A673 (cell line): ENCODE results near the gene ARNT2. TPM values are rescaled to one million over a fixed set of nuclear protein-coding genes. Genes with fewer than 3 reads are reported as not detected.

Experiments
- BruUV-seq: library from RNA; stranded (reverse); fragments of 400-500 nt; replicated peaks from 2 replicates; lab custom pipeline; 2021; lab: Mats Ljungman, UMichigan
- CTCF ChIA-PET: fragments of 300-600 bp; sonication (Branson Sonifier 250); formaldehyde crosslinking; loops from one replicate; lab custom pipeline; 2022; ENCODE audit warnings: antibody characterized with exemption; lab: Charles Lee
- POLR2A ChIA-PET: fragments of 300-600 bp; sonication (Branson Sonifier 250); formaldehyde crosslinking; loops from one replicate; lab custom pipeline; 2022; ENCODE audit warnings: antibody characterized with exemption; ENCODE audit not compliant: low non-redundant PET; lab: Charles Lee
- DNase-seq: peaks from one replicate; pipeline ENCODE4 v3.0.0-alpha.2; 2015; ENCODE audit warnings: low spot score
- H3K27ac ChIP-seq: fragments of 200-600 bp; sonication (generic); 2 replicates; pipeline ENCODE4 v1.5.1; 2016; ENCODE audit warnings: mixed run types, low read depth, mild to moderate bottlenecking, mixed read lengths, antibody characterized with exemption, low read length; ENCODE audit not compliant: poor library complexity, severe bottlenecking
- H3K27me3 ChIP-seq: fragments of 200-600 bp; sonication (generic); replicated peaks from 2 replicates; pipeline ENCODE4 v1.6.1; 2017; ENCODE audit warnings: mixed run types, low read depth, mild to moderate bottlenecking, mixed read lengths, antibody characterized with exemption, low read length; ENCODE audit not compliant: insufficient read depth, poor library complexity
- H3K36me3 ChIP-seq: fragments of 200-600 bp; sonication (generic); 2 replicates; pipeline ENCODE4 v1.6.1; 2016; ENCODE audit warnings: mixed run types, mild to moderate bottlenecking, mixed read lengths, antibody characterized with exemption, low read length; ENCODE audit not compliant: insufficient read depth, poor library complexity, severe bottlenecking
- H3K4me1 ChIP-seq: fragments of 200-600 bp; sonication (generic); 2 replicates; pipeline ENCODE4 v1.6.1; 2017; ENCODE audit warnings: mixed run types, mild to moderate bottlenecking, mixed read lengths, antibody characterized with exemption, low read length; ENCODE audit not compliant: insufficient read depth, poor library complexity, severe bottlenecking
- H3K4me3 ChIP-seq: fragments of 200-600 bp; sonication (generic); 2 replicates; pipeline ENCODE4 v1.5.1; 2016; ENCODE audit warnings: low read depth, mixed run types, mild to moderate bottlenecking, mixed read lengths, low read length; ENCODE audit not compliant: poor library complexity, severe bottlenecking
- H3K9me3 ChIP-seq: fragments of 200-600 bp; sonication (generic); 2 replicates; pipeline ENCODE4 v1.6.1; 2016; ENCODE audit warnings: mixed run types, low read depth, mild to moderate bottlenecking, mixed read lengths, antibody characterized with exemption, low read length; ENCODE audit not compliant: poor library complexity, severe bottlenecking
- EZH2 ChIP-seq: fragments of 200-600 bp; sonication (generic); IDR thresholded peaks from 2 replicates; pipeline ENCODE4 v1.6.1; 2017; ENCODE audit warnings: borderline replicate concordance, low read depth, mild to moderate bottlenecking, mixed read lengths, antibody characterized with exemption, low read length; ENCODE audit not compliant: poor library complexity, severe bottlenecking
- intact Hi-C: fragments of 100-400 bp; cut with micrococcal nuclease; formaldehyde crosslinking; loops from one replicate; pipeline ENCODE4 v1.10.0; 2022; ENCODE audit not compliant: unreplicated experiment
- total RNA-seq: library from RNA; stranded (reverse); gene quantifications from 2 replicates; pipeline ENCODE4 v1.2.3, GENCODE V29; 2021
- TF ChIP-seq, protein P1 (sequence below): fragments of 300-800, 200-600 bp; sonication (generic); conservative IDR thresholded peaks from 2 replicates; pipeline ENCODE4 v1.5.1; 2017; ENCODE audit warnings: low read depth, mild to moderate bottlenecking, antibody characterized with exemption, low read length, moderate library complexity, mixed read lengths

ARNT2 gene
- total RNA-seq, 1 experiment from 2014 or later, result 2.1 TPM

DNA sequence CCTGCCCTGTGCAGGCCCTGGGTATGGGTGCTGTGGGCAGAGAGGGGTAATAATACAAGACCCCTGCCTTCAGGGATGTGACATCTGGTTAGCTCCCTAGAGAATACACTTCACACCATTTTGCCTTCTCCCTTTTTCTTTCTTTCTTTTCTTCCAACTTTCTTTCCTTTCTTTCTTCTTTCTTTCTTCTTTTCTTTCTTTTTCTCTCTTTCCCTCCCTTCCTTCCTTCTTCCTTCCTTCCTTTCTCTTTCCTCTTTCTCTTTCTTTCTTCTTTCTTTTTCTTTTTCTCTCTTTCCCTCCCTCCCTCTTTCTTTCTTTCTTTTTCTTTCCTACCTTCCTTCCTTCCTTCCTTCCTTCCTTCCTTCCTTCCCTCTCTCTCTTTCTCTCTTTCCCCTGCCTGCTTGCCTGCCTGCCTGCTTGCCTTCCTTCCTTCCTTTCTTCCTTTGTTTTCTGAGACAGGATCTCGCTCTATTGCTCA lies 222.5 kb downstream of the ARNT2 start:
- no peak for TF ChIP-seq EZH2
- TF ChIP-seq, protein P1, sequence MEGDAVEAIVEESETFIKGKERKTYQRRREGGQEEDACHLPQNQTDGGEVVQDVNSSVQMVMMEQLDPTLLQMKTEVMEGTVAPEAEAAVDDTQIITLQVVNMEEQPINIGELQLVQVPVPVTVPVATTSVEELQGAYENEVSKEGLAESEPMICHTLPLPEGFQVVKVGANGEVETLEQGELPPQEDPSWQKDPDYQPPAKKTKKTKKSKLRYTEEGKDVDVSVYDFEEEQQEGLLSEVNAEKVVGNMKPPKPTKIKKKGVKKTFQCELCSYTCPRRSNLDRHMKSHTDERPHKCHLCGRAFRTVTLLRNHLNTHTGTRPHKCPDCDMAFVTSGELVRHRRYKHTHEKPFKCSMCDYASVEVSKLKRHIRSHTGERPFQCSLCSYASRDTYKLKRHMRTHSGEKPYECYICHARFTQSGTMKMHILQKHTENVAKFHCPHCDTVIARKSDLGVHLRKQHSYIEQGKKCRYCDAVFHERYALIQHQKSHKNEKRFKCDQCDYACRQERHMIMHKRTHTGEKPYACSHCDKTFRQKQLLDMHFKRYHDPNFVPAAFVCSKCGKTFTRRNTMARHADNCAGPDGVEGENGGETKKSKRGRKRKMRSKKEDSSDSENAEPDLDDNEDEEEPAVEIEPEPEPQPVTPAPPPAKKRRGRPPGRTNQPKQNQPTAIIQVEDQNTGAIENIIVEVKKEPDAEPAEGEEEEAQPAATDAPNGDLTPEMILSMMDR, result no peak
- no peaks in the 10 kb centered on the region for H3K27me3 ChIP-seq
- no peak for DNase-seq
- H3K27ac ChIP-seq, result no peak overlapping the region
- intact Hi-C loops, result no loop called here
- POLR2A ChIA-PET, result no interaction called here
- H3K36me3 ChIP-seq, result no peaks in the 10 kb centered on the region
- CTCF ChIA-PET, result no interaction called here
- H3K9me3 ChIP-seq, result peaks cover 11% of the 10 kb centered on the region
- no peaks in the 10 kb centered on the region for H3K4me1 ChIP-seq
- no peak overlapping the region for H3K4me3 ChIP-seq
- no TSS peak for BruUV-seq

DNA sequence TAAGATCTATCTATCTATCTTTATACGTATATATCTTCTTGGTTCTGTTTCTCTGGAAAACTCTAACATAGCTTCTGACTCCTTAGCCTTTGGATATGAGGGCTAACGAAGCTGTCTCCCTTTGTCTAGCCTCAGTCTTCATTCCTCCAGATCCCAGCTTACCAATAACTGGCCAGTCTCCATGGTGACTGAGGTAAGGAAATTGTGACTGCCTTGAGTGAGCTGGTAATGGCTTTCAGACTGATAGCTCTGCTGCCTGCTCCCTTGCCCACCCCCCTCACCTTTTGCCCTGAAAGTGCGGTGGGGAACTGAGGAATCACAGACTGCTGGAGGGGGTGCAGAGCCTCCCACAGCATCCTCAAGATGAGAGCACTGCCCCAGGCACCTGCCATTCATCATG lies 225.2 kb downstream of the ARNT2 start:
- Histone ChIP-seq H3K4me3 (no peak overlapping the region), H3K27me3 (no peaks in the 10 kb centered on the region), H3K27ac (no peak overlapping the region), H3K36me3 (no peaks in the 10 kb centered on the region), H3K9me3 (no peaks in the 10 kb centered on the region), H3K4me1 (no peaks in the 10 kb centered on the region)
- TF ChIP-seq EZH2, result no peak
- TF ChIP-seq, protein P1, result no peak
- intact Hi-C loops, result no loop called here
- BruUV-seq, result no TSS peak
- no peak for DNase-seq
- POLR2A ChIA-PET, result no interaction called here
- CTCF ChIA-PET, result no interaction called here

DNA sequence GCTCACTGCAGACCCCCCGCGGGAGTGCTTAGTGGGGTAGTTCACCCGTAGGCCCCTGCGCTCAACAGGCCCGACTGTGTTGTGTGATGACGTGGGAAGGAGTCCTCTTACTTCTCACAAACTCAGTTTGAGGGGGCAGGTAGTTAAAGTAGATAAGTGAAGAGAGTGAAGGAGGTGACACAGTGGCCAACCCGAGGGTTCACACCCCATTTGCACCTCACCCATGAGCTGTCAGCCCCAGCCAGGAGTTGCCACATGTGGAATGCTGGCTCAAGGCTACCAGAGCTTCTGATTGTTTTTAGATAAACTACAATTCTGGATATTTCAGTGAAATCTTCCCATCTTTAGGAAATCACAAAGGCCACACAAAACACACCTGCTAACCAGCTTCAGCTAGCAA lies 226.8 kb downstream of the ARNT2 start:
- POLR2A ChIA-PET, result interaction anchor here (0.6 kb wide), 1 partner anchor 1536 kb away, joined by 4 read pairs; no protein-coding TSS in a partner anchor
- intact Hi-C loops, result no loop called here

More for the DNA sequence above, 226.8 kb downstream of the ARNT2 start:
- Histone ChIP-seq H3K27ac (no peak overlapping the region), H3K36me3 (no peaks in the 10 kb centered on the region), H3K9me3 (no peaks in the 10 kb centered on the region), H3K27me3 (no peaks in the 10 kb centered on the region), H3K4me3 (no peak overlapping the region), H3K4me1 (no peaks in the 10 kb centered on the region)
- CTCF ChIA-PET, result no interaction called here
- no TSS peak for BruUV-seq
- TF ChIP-seq, protein P1, result no peak
- no peak for TF ChIP-seq EZH2
- no peak for DNase-seq
